ENCODE measurements around the gene C1QTNF9B.
"Not testable (repeated sequence)": the region's sequence is repeated elsewhere in the genome, so short reads cannot be mapped to it uniquely, and the experiment has no call there.

C1QTNF9B gene

DNA sequence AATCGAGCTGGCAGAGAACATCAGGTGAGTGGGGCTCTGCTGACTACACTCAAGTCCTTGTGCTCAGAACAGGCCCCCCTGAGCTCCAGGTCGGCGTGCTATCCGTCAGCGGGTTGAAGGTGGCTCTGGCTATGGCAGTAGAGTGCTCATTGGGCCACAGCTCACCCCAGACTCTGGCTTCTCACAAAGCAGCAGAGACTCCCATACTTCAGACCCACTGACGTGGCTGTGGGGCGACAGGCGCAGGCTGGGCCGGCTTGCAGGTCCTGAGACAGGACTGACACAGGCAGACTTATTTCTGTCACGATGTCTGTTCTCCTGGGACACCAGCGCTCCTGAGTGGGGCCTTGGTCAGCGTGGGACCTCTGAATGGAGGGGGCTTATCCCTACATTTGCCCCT lies 2.6 kb downstream of the C1QTNF9B start:
- not testable (repeated sequence) for DNase-seq (ENCODE audit: low read depth in 2 of 2)

DNA sequence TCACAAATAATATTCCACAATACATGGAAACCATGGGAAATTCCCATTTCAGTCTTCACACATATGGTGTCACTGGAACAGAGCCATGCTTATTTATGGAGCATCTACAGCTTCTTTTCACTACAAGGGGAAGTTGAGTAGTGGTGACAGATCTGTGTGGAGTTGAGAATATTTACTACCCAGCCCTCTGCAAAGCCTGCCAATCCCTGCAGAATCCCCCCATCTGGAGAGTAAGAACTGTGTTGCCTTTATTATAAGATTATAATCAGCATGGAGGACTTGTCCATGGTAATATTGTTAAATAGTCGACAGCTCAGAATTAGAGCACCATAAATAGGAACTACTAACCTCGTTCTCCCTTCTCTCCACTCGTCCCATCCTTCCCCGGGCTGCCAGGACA lies 3.5 kb downstream of the C1QTNF9B start:
- DNase-seq (ENCODE audit: low read depth in 2 of 2) = not testable (repeated sequence)

DNA sequence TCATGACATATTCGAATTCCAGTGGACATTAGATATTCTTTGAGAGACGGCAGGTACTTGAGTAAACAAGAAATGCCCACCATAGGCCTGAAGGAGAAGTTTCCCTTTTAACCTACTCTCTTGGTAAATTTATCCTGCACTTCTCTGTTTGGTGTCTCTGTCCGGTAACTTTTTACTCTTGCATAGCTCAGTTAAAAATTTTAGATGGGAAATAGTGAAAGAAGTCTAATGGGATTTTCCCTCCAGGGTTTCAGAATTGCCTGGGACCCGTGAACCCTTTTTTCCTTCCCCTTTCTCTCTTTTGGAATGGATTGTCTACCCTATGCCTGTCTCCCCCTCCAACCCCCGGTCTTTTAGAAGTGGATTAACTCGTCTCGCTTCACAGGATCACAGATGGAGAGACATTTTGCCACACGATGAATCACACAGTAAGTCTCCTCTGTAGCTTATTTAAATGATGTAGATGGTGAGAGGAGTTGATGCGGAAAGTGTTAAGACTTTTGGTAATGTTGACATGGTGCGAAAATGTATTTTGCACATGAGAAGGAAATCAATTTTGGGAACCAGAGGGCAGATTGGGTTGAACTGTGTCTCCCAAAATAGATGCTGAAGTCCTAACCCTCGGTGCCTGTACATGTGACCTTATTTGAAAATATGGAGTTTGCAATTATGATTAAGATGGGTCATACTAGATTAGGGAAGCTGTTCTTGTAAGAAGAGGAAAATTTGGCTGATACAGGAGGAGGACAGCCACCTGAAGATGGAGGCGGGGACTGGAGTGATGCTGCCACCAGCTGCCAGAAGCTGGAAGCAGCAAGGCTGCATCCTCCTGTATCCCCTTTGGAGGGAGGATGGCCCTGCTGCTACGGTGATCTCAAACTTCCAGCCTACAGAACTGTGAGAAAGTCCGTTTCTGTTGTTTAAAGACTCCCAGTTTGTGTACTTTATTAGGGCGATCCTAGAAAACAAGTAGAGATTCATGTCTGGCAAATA lies 7.4 kb downstream of the C1QTNF9B start:
- DNase-seq (ENCODE audit: low read depth in 2 of 2) = no peak

DNA sequence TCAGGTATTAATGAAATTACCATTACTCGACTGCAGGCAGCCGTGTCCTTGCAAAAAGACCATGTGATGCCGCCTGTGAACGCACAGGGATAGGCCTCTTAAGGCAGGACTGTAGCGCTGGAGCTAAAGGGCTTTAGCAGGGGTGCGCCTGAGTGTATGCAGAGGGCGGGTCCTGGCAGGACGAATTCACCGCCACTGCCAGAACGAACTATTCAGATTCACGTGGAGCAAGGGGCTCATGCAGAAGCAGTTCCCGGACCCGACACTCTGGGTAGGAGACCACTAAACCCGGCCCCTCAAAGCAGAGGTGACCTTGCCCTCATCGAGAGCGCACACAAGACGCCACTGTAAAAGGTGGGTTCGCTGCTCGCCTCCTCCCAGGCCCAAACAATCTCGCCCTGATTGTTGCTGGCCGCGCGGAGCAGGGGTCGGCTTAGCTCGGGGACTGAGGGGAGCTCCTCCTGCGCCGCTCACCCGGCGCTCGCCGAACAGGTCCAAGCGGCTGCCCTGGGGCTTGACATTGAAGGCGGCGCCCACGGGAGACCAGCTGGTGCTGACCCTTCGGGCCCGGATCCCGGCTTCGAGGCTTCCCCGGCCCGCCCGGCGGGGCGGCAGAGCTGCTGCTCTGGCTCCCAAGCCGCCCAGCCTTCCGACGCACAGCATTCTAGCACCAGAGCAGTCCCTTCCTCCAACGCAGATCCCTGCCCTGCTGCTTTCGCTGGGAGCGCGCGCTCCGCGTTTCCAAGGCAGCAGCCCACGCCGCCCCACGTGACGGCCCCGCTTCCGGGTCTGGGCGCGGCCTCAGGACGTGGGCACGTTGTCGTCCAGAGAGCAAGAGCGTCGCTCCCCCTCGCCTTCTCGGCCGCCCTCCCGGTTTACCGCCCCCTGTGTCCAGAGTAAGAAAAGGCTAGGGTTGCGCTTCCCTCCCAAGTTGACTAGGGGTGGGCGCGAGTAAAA lies 8.4 kb downstream of the C1QTNF9B start, which contains the start of gene MIPEP:
MIPEP (minus strand) TSS at position 743 of the 957 bp plus-strand sequence; CDS start at position 663, 80 bp downstream.
- DNase-seq (ENCODE audit: low read depth in 2 of 2) = peak; percentile 77

DNA sequence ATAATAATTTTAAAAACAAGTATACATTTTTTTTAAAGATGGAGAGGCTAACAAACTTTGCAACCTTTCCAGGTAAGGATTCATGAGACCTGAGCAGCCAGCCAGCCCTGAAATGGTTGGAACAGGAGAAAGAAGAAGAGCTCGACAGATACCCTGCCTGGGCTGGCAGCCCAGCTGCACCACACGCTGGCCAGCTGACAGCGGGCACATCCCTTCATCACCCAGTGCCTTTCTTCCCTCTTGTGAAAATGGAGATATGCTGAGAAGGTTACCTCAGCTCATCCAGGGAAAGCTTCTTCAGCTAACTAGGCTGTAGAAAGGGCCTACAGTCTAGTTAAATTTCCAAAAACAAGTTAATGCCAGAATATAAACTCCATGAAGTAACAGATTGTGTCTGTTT lies 12.9 kb downstream of the C1QTNF9B start:
- DNase-seq (ENCODE audit: low read depth in 2 of 2) = not testable (repeated sequence)

DNA sequence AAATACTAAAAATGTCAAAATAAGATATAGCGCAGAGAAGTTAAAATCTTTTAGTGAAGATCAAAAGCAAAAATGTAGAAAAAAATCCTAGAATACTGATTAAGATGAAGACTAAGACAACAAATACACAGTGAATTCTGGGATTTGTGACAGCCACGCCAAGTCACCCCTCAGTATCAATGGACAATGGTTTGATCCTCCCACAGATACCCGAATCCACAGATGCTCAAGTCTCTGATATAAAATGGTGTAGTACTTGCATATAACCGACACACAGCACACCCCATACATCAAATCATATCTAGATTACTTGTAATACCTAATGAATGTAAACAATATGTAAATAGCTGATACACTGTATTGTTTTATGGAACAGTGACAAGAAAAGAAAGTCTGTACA lies 14.0 kb downstream of the C1QTNF9B start:
- no peak for DNase-seq (ENCODE audit: low read depth in 2 of 2)

DNA sequence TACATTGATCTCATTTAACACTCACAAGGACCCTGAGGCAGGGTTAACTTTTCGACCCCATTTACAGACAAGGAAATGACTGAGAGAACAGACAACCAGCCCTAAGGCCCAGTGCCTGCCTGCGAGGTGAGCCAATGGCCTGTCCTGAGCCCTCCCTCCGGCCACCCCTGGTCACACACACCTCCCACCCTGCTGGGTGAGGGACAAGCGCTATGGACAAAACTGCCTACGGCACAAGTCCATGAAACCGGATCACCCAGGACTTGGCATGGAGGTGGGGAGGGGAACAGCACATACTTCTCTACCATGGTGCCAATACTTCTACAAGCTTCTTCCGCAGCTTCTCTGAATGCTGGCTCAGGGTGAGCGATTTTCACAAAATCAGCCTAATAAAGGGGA lies 15.9 kb downstream of the C1QTNF9B start:
- DNase-seq (ENCODE audit: low read depth in 2 of 2) = not testable (repeated sequence)

DNA sequence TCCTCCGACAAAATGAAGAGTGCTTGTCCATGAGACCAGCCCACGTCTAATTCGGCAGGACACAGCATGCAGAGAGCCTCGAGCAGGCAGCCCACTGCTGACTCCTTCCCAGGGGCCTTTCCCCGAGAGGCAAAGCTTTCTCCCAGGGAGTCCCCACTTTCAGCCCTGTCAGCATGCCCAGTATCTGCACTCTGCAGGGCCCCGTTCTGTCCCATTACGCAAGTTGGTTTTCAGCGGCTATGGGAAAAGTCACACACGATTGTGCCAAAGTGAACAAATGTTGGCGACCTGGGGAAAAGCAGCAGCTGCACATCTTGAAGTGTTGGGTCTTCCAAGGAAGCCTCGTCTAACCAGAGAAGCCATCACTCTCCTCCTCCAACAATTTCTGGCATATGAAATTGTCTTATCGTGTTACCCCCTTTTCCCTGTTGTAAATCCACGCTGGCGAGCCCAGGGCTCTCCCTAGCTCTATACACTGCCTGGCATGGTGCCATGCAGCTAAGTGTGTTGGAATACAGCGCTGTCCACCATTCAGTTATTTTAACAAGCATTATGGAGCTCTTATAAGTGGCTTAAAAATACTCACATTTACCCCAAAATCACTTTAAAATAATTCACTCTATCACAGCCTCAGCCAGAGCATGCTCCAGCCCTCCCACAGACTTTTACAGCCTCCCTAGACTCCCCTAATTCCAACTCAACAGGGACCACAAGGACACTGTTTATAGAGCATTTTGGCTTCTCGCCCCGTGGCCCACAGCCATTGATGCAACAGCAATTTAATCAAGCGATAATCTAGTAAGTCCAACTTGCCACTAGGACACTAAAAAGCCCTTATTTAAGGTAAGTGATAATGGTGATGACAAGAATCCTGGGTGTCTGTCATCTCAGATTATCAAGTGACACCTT lies 16.6 kb downstream of the C1QTNF9B start:
- not testable (repeated sequence) for DNase-seq (ENCODE audit: low read depth in 2 of 2)

DNA sequence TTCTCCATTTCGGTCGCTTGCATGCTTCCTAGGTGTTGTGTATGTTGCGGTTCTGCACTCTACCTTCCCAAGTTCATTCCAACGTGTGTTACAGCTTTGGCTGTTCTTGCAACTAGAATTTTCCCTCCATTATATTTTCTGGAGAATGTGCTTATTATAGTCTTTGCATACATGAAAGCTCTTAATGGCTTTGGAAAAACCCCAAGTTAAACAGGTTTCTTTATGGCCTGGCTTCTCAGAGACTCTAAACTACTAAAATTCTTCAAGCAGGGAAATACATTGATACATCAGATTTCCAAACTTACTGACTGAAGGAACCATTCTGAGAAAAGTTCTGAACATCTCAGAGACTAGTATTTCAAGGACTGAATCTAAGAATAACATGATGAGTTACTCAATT lies 20.0 kb downstream of the C1QTNF9B start:
- DNase-seq (ENCODE audit: low read depth in 2 of 2) = no peak

DNA sequence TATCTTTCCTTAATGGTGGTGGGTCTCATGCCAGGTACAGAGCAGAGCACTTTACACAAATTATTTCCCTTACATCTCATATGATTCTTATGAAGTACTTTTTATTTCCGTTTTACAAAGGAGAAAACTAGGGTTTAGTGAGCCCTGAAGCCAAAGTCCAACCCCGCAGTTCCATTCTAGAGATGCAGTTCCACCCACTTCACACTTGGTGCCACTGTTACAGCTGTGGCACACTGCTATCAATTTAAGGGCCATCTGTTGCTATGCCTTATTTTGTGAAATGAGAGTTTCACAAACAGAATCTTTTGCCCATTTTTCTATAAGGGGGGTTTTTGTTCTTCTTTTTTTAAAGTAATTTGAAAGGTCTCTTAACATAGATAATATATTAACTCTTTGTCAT lies 21.0 kb downstream of the C1QTNF9B start:
- DNase-seq (ENCODE audit: low read depth in 2 of 2) = no peak

DNA sequence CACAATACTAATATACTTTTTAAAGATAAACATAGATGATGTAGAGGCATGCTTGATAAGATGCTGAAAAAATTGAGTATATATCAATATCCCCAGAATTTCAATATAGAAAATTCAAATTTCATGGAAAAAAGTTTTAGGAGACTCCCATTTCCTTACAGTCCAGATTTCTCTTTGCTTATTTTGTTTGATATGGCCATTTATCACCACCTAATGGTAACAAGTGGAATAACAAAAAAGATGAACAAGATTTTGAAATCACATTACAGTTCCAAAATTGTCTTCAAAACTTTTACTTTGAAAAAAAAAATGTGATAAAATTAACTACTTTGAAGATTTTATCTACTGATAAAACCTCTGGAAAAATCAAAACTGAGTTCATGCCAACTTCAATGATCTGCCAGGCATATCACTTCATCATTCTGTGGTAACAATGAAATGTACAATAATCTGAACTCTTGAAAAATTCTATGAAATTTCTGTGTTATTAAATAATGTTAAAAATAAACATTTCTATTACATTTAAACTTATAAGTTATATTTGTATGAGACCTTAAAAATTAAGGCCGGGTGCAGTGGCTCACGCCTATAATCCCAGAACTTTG lies 25.6 kb downstream of the C1QTNF9B start:
- DNase-seq (ENCODE audit: low read depth in 2 of 2) = no peak

DNA sequence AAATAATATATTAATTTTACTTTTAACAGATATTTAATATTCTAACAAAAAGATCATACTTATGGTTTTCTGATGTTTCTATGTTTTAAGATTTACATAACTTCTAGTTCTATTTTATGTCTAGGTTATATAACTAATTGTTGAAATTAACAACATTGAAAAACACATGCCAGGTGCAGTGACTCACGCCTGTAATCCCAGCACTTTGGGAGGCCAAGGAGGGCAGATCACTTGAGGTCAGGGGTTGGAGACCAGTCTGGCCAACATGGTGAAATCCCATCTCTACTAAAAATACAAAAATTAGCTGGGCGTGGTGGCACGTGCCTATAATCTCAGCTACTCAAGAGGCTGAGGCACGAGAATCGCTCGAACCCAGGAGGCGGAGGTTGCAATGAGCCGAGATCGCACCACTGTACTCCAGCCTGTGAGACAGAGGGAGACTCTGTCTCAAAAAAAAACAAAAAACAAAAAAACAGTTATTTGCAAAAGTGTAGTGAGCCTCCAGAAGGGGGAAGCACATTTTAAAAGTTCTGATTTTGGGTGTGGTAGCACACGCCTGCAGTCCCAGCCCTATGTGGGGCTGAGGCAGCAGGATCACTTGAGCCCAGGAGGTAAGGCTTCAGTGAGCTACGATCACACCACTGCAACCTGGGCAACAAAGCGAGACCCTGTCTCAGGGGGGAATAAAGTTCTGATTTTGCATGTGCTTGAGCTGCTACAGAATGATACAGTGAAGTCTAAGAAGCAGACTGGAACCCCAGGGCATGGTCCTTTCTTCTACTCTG lies 26.8 kb downstream of the C1QTNF9B start:
- DNase-seq (ENCODE audit: low read depth in 2 of 2) = no peak

DNA sequence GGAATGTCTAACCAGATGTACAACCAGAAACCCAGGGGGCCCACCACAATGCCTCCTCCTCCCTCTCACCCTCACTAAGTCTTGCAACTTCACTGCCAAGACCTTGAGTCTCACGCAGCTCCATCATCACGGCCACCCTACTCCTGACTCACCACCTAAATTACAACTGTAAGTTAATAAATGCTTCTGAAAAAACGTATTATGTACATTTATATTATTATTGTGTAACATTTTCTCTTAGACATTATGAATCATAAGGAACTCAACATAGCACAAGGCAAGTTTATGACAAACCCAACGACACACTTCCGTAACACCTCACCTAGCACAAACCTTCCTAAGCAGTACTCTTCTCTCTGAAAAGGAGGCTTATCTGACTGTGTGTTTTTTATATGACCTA lies 28.8 kb downstream of the C1QTNF9B start:
- DNase-seq (ENCODE audit: low read depth in 2 of 2) = no peak

DNA sequence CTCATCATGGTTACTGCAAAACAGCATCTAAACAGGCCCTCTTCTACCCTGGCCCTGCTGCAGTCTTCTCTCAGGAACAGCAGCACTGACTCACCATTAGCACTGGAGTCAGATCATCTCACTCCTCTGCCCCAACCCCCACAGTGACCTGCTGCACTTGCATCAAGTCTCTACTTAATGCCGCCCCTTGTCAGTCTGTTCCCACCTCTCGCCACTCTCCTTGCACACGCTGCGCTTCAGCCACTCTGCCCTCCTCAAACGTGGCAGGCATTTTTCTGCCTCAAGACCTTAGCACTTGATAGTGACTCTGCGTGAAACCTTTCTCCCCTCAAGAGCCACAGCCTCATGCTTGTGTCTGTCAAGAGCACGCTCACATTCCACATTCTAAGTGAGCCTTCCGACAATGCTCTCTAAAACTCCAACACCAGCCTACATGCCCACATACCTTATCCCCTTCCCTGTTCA lies 30.2 kb downstream of the C1QTNF9B start:
- no peak for DNase-seq (ENCODE audit: low read depth in 2 of 2)

DNA sequence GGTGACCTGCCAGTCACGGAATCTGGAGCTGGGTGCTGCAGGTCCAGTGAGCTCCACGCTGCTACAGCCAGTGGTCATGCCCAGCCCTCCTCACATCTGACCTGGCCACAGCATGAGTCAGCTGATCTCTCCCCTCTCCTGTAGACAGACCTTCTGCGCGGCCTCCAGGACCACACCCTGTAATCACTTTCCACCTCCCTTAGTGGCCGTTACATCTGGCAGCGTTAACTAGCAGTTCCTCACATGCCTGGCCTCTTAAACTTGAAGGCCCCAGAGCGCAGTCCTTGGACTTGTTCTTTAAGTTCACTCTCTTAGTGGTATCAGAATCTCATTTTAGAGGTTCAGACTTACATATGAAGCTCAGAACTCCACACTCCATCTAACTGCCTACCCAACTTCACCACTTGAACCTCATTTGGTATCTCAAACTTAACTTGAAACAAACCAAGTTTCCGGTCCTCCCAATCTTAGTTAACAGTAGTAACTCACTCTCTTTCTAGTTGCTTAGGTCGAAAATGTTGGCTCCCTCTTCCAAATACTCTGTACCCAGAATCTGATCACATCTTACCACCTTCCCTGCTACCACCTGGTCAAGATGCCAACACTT lies 30.8 kb downstream of the C1QTNF9B start:
- no peak for DNase-seq (ENCODE audit: low read depth in 2 of 2)

DNA sequence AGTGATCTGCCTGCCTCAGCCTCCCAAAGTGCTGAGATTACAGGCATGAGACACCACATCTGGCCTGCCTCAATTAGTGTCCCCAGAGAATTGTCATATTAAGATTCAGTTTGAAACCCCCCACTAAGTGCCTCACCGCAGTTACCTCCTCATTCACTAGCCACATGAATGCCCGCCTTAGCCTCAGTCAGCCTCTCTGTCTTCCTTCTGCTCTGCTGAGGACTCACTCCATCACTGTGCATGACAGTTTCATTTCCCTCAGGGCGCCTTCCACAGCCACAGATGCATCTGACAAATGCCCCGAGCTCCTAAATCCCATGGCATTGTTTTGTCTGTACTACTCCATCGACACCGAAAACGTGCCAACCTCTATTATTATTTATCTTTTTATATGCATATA lies 31.4 kb downstream of the C1QTNF9B start:
- DNase-seq (ENCODE audit: low read depth in 2 of 2) = no peak

DNA sequence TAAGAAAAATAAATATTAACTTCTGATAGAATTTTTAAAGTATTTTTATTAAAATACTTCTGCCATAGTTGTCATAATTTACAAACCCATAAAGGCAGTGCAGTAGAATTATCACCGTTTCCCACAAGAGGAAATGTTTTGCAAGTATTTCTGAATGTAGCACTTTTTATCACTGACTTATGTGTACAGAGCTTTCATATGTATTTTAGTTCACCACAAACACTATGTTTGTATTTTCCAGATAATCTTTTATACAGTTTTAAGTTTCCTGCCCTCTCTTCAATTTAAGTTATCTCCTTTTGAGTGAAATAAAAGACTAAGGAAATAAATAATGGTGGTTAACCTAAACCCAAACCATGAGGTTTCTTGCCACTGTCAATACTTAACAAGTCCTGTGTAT lies 32.3 kb downstream of the C1QTNF9B start:
- no peak for DNase-seq (ENCODE audit: low read depth in 2 of 2)

DNA sequence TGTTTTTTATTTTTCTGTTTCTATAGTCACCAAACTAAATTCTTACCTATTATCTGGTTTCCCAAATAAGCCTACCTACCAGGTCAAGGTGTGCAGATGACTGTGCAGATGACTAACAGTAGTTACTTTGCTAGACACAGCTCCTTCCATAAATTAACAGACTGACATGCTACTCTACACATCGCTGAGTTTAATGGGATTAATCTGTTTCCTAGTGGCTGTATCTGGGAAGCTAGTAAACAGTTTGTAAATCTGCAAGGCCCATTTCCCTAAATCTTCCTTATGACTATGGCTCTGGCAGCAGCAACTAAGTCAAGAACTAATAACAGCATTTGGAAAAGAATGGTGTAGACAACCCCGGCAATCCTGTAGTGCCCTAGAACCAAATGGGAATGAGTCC lies 36.0 kb downstream of the C1QTNF9B start:
- no peak for DNase-seq (ENCODE audit: low read depth in 2 of 2)

DNA sequence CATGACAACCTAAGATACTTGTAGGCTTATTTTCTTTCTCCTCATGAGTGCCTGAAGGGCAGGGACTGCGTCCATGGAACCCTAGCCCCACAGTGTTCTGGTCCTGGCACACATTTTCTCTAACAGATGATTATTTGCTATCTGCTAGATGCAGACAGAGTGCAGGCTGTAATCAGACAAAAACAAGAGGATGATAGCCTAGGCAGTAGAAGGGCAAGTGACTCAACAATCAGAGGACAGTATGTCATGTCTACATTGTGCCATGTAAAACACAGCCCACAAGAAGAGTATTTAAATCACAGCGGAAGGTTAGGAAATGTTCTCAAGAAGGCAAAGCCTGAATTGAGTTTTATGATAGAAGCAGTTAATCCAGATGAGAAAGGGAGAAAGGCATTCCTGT lies 37.4 kb downstream of the C1QTNF9B start:
- no peak for DNase-seq (ENCODE audit: low read depth in 2 of 2)
